ENCODE results near the gene OR6B2. TPM values are rescaled to one million over a fixed set of nuclear protein-coding genes. Genes with fewer than 3 reads are reported as not detected.
"Not testable (repeated sequence)": the region's sequence is repeated elsewhere in the genome, so short reads cannot be mapped to it uniquely, and the experiment has no call there.

The OR6B2 gene
- total RNA-seq, 1 donor from 2014 or later, result not detected

DNA sequence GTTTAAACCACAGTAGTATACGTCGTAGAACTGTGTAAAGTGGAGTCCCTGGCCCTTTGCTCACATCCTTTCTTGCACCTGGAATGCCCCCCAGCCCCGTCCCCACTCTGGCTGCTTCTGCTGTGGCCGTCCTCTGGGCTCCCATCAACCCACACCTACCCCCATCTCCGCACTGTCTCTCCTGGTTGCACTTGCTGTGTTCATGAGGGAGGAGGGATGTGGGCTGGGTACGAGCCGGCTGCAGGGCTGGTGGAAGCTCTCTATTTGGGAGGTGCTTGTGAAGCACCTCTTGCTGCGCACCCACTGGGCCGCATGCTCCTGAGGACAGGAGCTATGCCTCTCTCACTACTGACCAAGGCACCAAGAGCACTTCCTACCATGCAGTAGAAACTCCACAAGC, 18.0 kb upstream of the OR6B2 start:
- H3K27ac Mint-ChIP-seq, result peak overlapping the region; percentile 12

DNA sequence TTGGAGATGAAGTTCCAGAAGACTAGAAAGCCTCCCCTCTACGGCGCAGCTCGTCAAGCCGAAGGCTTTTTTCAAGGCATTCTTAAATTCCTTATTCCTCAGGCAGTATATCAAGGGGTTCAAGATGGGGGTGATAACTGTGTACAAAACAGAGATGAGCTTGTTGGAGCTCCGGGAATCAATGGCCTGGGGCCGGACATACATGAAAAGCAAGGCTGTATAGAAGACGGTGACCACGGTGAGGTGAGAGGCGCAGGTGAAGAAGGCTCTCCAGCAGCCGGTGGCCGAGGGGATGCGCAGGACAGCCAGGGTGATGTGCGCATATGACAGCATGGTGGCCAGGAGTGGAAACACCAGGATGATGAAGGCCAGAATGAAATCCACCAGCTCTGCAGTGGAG, 14.9 kb upstream of the OR6B2 start:
- TF ChIP-seq, protein P1, sequence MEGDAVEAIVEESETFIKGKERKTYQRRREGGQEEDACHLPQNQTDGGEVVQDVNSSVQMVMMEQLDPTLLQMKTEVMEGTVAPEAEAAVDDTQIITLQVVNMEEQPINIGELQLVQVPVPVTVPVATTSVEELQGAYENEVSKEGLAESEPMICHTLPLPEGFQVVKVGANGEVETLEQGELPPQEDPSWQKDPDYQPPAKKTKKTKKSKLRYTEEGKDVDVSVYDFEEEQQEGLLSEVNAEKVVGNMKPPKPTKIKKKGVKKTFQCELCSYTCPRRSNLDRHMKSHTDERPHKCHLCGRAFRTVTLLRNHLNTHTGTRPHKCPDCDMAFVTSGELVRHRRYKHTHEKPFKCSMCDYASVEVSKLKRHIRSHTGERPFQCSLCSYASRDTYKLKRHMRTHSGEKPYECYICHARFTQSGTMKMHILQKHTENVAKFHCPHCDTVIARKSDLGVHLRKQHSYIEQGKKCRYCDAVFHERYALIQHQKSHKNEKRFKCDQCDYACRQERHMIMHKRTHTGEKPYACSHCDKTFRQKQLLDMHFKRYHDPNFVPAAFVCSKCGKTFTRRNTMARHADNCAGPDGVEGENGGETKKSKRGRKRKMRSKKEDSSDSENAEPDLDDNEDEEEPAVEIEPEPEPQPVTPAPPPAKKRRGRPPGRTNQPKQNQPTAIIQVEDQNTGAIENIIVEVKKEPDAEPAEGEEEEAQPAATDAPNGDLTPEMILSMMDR (conservative IDR thresholded peaks at IDR 0.05), result no peak
- no peaks in the 10 kb centered on the region for H3K36me3 Mint-ChIP-seq
- peaks cover 63% of the 10 kb centered on the region for H3K27me3 Mint-ChIP-seq
- H3K9me3 Mint-ChIP-seq, result no peaks in the 10 kb centered on the region
- H3K4me3 Mint-ChIP-seq, result no peak overlapping the region
- DNase-seq (ENCODE audit: extremely low spot score, unreplicated experiment), result no peak
- H3K27ac Mint-ChIP-seq, result no peak overlapping the region
- no peaks in the 10 kb centered on the region for H3K4me1 Mint-ChIP-seq (ENCODE audit: unreplicated experiment)

More for the DNA sequence above, 18.0 kb upstream of the OR6B2 start:
- Mint-ChIP-seq H3K36me3 (no peaks in the 10 kb centered on the region), H3K4me1 (ENCODE audit: unreplicated experiment) (no peaks in the 10 kb centered on the region), H3K4me3 (no peak overlapping the region), H3K27me3 (peaks cover 84% of the 10 kb centered on the region), H3K9me3 (no peaks in the 10 kb centered on the region)
- TF ChIP-seq, protein P1 (conservative IDR thresholded peaks at IDR 0.05), result no peak
- no peak for DNase-seq (ENCODE audit: extremely low spot score, unreplicated experiment)

DNA sequence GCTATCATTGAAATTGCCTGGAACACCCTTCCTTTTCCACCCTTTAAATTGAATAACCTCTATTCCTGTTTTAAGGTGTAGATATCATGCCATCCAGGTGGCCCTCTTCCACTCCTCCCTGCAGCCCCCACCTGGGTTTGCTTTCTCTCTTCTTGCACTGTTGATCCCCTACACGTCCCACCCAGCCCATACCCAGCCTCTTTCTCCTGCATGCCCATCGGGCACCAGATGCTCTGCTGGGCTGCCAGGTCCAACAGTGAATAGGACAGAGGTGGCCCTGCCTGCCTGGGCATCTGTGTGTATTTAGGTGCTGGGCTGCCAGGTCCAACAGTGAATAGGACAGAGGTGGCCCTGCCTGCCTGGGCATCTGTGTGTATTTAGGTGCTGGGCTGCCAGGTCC, 13.9 kb upstream of the OR6B2 start:
- not testable (repeated sequence) for H3K27ac Mint-ChIP-seq; H3K36me3 Mint-ChIP-seq; H3K4me3 Mint-ChIP-seq; DNase-seq (ENCODE audit: extremely low spot score, unreplicated experiment); H3K4me1 Mint-ChIP-seq (ENCODE audit: unreplicated experiment); H3K9me3 Mint-ChIP-seq
- peaks cover 55% of the 10 kb centered on the region for H3K27me3 Mint-ChIP-seq

DNA sequence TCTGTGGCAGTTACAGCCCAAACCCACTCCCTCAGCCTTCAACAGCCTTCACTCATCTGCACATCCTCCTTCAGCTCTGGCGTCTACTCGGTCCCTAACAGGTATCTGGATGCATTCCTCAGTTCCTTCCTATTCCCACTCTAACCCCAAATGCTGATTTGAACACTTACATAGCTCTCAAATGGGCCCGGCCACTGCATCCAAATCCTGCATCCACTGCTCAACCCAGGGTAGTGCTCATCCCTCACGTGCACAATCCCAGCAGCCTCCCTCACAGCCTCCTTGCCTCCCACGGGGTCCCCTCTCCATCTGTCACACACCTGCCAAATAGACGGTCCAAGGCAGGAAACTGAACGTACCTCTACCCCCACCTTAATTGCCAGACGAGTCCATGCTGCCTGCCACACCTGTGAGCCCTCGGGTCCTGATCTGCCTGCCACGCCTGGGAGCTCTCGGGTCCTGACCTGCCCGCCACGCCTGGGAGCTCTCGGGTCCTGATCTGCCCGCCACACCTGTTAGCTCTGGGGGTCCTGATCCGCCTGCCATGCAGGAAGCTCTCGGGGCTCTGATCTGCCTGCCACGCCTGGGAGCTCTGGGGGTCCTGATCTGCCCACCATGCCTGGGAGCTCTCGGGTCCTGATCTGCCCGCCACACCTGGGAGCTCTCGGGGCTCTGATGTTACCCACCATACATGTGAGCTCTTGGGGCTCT, 13.2 kb upstream of the OR6B2 start:
- no peak for DNase-seq (ENCODE audit: extremely low spot score, unreplicated experiment)
- Mint-ChIP-seq H3K27me3 (peaks cover 49% of the 10 kb centered on the region), H3K9me3 (no peaks in the 10 kb centered on the region), H3K27ac (no peak overlapping the region), H3K36me3 (no peaks in the 10 kb centered on the region), H3K4me1 (ENCODE audit: unreplicated experiment) (no peaks in the 10 kb centered on the region), H3K4me3 (no peak overlapping the region)
- TF ChIP-seq, protein P1 (conservative IDR thresholded peaks at IDR 0.05), result no peak

DNA sequence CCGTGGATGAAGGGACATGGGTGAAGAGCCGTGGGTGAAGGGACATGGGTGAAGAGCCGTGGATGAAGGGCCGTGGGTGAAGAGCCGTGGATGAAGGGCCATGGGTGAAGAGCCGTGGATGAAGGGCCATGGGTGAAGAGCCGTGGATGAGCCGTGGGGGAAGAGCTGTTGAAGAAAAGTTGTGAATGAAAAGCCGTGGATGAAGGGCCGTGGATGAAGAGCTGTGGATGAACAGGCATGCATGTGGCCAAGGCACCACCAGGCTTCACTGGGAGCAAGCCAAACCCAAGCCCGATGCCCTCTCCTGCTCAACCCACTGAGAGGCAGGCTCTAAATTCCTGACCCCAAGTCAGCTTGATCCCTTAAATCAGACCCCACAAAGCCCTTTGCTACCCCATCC, 12.5 kb upstream of the OR6B2 start:
- Mint-ChIP-seq H3K27me3 (peaks cover 43% of the 10 kb centered on the region), H3K4me1 (ENCODE audit: unreplicated experiment) (no peaks in the 10 kb centered on the region), H3K4me3 (no peak overlapping the region), H3K9me3 (no peaks in the 10 kb centered on the region), H3K27ac (no peak overlapping the region), H3K36me3 (no peaks in the 10 kb centered on the region)
- TF ChIP-seq, protein P1 (conservative IDR thresholded peaks at IDR 0.05), result no peak
- no peak for DNase-seq (ENCODE audit: extremely low spot score, unreplicated experiment)

DNA sequence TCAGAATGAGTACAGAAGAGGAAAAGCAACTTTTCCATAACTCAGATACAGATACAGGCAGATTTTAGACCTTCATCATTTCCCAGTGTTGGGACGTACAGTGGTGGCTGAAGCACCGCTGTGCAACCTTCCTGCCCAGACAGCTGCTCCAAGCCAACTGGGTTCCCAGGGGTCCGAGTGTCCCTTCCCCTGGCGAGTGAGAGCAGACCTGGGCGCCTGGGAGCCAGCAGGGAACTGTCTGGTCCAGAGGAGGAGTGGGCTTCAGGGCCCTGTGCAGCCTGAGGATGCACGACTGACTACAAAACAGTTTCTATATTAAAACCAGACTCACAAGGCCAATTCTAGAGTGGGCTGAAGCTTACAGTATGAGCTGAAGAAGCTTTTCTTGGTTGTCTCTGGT, 11.1 kb upstream of the OR6B2 start:
- Mint-ChIP-seq H3K9me3 (no peaks in the 10 kb centered on the region), H3K4me3 (no peak overlapping the region), H3K36me3 (no peaks in the 10 kb centered on the region), H3K27ac (no peak overlapping the region), H3K4me1 (ENCODE audit: unreplicated experiment) (no peaks in the 10 kb centered on the region), H3K27me3 (peaks cover 29% of the 10 kb centered on the region)
- DNase-seq (ENCODE audit: extremely low spot score, unreplicated experiment), result no peak
- TF ChIP-seq, protein P1 (conservative IDR thresholded peaks at IDR 0.05), result no peak

All from type B pancreatic cell (in vitro differentiated cells).